ENCODE measurements around the gene SPEF1.
"Not testable (repeated sequence)": the region's sequence is repeated elsewhere in the genome, so short reads cannot be mapped to it uniquely, and the experiment has no call there.

SPEF1 gene

GRCh38 chr20:3781153-3781910 is at the start of gene SPEF1:
TSS of gene SPEF1 (minus strand) at chr20:3781448. CDS start at chr20:3781287, 161 bp downstream.
- Mint-ChIP-seq H3K27ac (no peak within 1 kb of the TSS), H3K9me3 (no peaks in the 10 kb centered on the region), H3K4me1 (peaks cover 73% of the 10 kb centered on the region), H3K4me3 (peak within 1 kb of the TSS; percentile 58), H3K36me3 (peaks cover 20% of the 10 kb centered on the region)
- DNase-seq (ENCODE audit: low spot score in 2 of 2) (peak in 1 of 2 donors; percentile 67), ATAC-seq (peak; percentile 52)

GRCh38 chr20:3829891-3830290 is 48.6 kb upstream of the SPEF1 start:
- not testable (repeated sequence) for ATAC-seq; H3K9me3 Mint-ChIP-seq; DNase-seq (ENCODE audit: low spot score in 2 of 2); H3K4me1 Mint-ChIP-seq; H3K36me3 Mint-ChIP-seq; H3K4me3 Mint-ChIP-seq
- H3K27ac Mint-ChIP-seq = peak overlapping the region; percentile 48

GRCh38 chr20:3828798-3829197 is 47.5 kb upstream of the SPEF1 start:
- ATAC-seq = no peak
- Mint-ChIP-seq H3K27ac (no peak overlapping the region), H3K36me3 (peaks cover 18% of the 10 kb centered on the region), H3K9me3 (no peaks in the 10 kb centered on the region), H3K4me1 (no peaks in the 10 kb centered on the region), H3K4me3 (no peak overlapping the region)
- DNase-seq (ENCODE audit: low spot score in 2 of 2) = no peak

- no peaks in the 10 kb centered on the region for H3K9me3 Mint-ChIP-seq
- DNase-seq (ENCODE audit: low spot score in 2 of 2) = no peak
- H3K4me1 Mint-ChIP-seq = peaks cover 7% of the 10 kb centered on the region
- peak overlapping the region; percentile 55 for H3K27ac Mint-ChIP-seq
- H3K4me3 Mint-ChIP-seq = no peak overlapping the region
- H3K36me3 Mint-ChIP-seq = peaks cover 23% of the 10 kb centered on the region
- no peak for ATAC-seq
Observed at GRCh38 chr20:3826420-3826819, 45.2 kb upstream of the SPEF1 start.

- H3K27ac Mint-ChIP-seq = peak overlapping the region; percentile 55
- ATAC-seq (no peak), DNase-seq (ENCODE audit: low spot score in 2 of 2) (no peak)
- H3K4me1 Mint-ChIP-seq = peaks cover 9% of the 10 kb centered on the region
- no peaks in the 10 kb centered on the region for H3K9me3 Mint-ChIP-seq
- H3K36me3 Mint-ChIP-seq = peaks cover 31% of the 10 kb centered on the region
- no peak overlapping the region for H3K4me3 Mint-ChIP-seq
Observed at GRCh38 chr20:3825526-3825925, 44.3 kb upstream of the SPEF1 start.

GRCh38 chr20:3823881-3824280 is 42.6 kb upstream of the SPEF1 start:
- DNase-seq (ENCODE audit: low spot score in 2 of 2) = no peak
- peaks cover 20% of the 10 kb centered on the region for H3K4me1 Mint-ChIP-seq
- peaks cover 37% of the 10 kb centered on the region for H3K36me3 Mint-ChIP-seq

GRCh38 chr20:3821996-3822395 is 40.7 kb upstream of the SPEF1 start:
- H3K36me3 Mint-ChIP-seq = peaks cover 40% of the 10 kb centered on the region
- peak overlapping the region; percentile 87 for H3K4me3 Mint-ChIP-seq
- peak overlapping the region; percentile 96 for H3K27ac Mint-ChIP-seq
- no peak for ATAC-seq
- no peaks in the 10 kb centered on the region for H3K9me3 Mint-ChIP-seq
- peaks cover 29% of the 10 kb centered on the region for H3K4me1 Mint-ChIP-seq
- no peak for DNase-seq (ENCODE audit: low spot score in 2 of 2)

More at GRCh38 chr20:3823881-3824280, 42.6 kb upstream of the SPEF1 start:
- Mint-ChIP-seq H3K27ac (no peak overlapping the region), H3K4me3 (no peak overlapping the region), H3K9me3 (no peaks in the 10 kb centered on the region)
- no peak for ATAC-seq

GRCh38 chr20:3820901-3821727 is 39.9 kb upstream of the SPEF1 start:
- Mint-ChIP-seq H3K4me1 (peaks cover 37% of the 10 kb centered on the region), H3K4me3 (peak overlapping the region; percentile 87), H3K36me3 (peaks cover 40% of the 10 kb centered on the region), H3K9me3 (no peaks in the 10 kb centered on the region), H3K27ac (peak overlapping the region; percentile 96)
- ATAC-seq = no peak
- no peak for DNase-seq (ENCODE audit: low spot score in 2 of 2)

GRCh38 chr20:3820048-3820900 is 39.0 kb upstream of the SPEF1 start, which contains the start of gene AP5S1:
TSS of gene AP5S1 (plus strand) at chr20:3820547. CDS start at chr20:3822118, 1,571 bp downstream.
- H3K9me3 Mint-ChIP-seq = no peaks in the 10 kb centered on the region
- ATAC-seq = peak; percentile 89
- peaks cover 36% of the 10 kb centered on the region for H3K36me3 Mint-ChIP-seq
- H3K4me3 Mint-ChIP-seq = peak within 1 kb of the TSS; percentile 87
- H3K4me1 Mint-ChIP-seq = peaks cover 45% of the 10 kb centered on the region
- H3K27ac Mint-ChIP-seq = peak within 1 kb of the TSS; percentile 96
- DNase-seq (ENCODE audit: low spot score in 2 of 2) = peak; percentile 97 to 99

GRCh38 chr20:3819411-3820047 is 38.3 kb upstream of the SPEF1 start:
- H3K9me3 Mint-ChIP-seq = no peaks in the 10 kb centered on the region
- ATAC-seq = no peak
- DNase-seq (ENCODE audit: low spot score in 2 of 2) = no peak
- peaks cover 29% of the 10 kb centered on the region for H3K36me3 Mint-ChIP-seq
- peak overlapping the region; percentile 87 for H3K4me3 Mint-ChIP-seq
- peaks cover 52% of the 10 kb centered on the region for H3K4me1 Mint-ChIP-seq
- H3K27ac Mint-ChIP-seq = peak overlapping the region; percentile 96

GRCh38 chr20:3818155-3819151 is 37.2 kb upstream of the SPEF1 start:
- no peaks in the 10 kb centered on the region for H3K9me3 Mint-ChIP-seq
- H3K4me1 Mint-ChIP-seq = peaks cover 57% of the 10 kb centered on the region
- no peak for DNase-seq (ENCODE audit: low spot score in 2 of 2)
- no peak for ATAC-seq
- H3K4me3 Mint-ChIP-seq = peak overlapping the region; percentile 87
- H3K36me3 Mint-ChIP-seq = peaks cover 21% of the 10 kb centered on the region
- peak overlapping the region; percentile 96 for H3K27ac Mint-ChIP-seq

GRCh38 chr20:3815703-3816315 is 34.6 kb upstream of the SPEF1 start:
- H3K4me3 Mint-ChIP-seq = peak overlapping the region; percentile 58
- peaks cover 75% of the 10 kb centered on the region for H3K4me1 Mint-ChIP-seq
- ATAC-seq = peak; percentile 37
- peak; percentile 29 to 70 for DNase-seq (ENCODE audit: low spot score in 2 of 2)
- no peaks in the 10 kb centered on the region for H3K9me3 Mint-ChIP-seq
- H3K27ac Mint-ChIP-seq = peak overlapping the region; percentile 69
- peaks cover 26% of the 10 kb centered on the region for H3K36me3 Mint-ChIP-seq

- peak overlapping the region; percentile 69 for H3K27ac Mint-ChIP-seq
- peak overlapping the region; percentile 58 for H3K4me3 Mint-ChIP-seq
- no peak for DNase-seq (ENCODE audit: low spot score in 2 of 2)
- H3K36me3 Mint-ChIP-seq = peaks cover 21% of the 10 kb centered on the region
- H3K4me1 Mint-ChIP-seq = peaks cover 83% of the 10 kb centered on the region
- no peaks in the 10 kb centered on the region for H3K9me3 Mint-ChIP-seq
- ATAC-seq = no peak
Observed at GRCh38 chr20:3814928-3815495, 33.8 kb upstream of the SPEF1 start.
